Subcutaneous adipose tissue (tissue), 4 donors: ENCODE results near the gene GATA5. TPM values are rescaled to one million over a fixed set of nuclear protein-coding genes. Genes with fewer than 3 reads are reported as not detected.

Experiments used
- total RNA-seq, 4 donors: library from RNA; depleted of rRNA; stranded (reverse); fragments of >200 nt; gene quantifications; one replicate each; pipeline ENCODE4 v1.1.0, GENCODE V29; 2016
- TF ChIP-seq, protein P1 (sequence below): fragments of 450-650 bp; IDR thresholded peaks from one replicate; pipeline ENCODE4 v1.5.1; 2016; ENCODE audit warnings: low read depth, mild to moderate bottlenecking, control low read depth, antibody characterized with exemption, moderate library complexity

GATA5 gene
- total RNA-seq, 4 donors from 2014 or later: not detected

DNA sequence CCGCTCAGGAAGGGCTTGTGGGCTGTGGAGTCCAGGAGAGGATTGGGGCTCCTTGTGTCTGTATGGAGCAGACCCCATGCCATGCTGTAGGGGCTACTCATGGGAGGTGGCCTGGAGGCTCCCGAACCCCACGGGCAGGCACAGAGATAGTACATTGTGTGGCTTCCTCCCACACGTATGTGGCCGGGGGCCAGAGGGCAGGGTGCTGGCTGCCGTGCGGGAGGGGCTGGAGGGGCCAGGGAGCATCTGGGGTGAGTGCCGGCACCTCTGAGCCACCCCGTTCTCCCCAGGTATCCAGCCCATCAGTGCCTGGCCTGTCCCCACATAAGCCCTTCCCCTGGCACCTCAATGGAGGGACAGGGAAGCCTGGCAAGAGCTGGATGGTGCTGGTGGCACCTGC is 56.0 kb downstream of the GATA5 start:
- TF ChIP-seq, protein P1, sequence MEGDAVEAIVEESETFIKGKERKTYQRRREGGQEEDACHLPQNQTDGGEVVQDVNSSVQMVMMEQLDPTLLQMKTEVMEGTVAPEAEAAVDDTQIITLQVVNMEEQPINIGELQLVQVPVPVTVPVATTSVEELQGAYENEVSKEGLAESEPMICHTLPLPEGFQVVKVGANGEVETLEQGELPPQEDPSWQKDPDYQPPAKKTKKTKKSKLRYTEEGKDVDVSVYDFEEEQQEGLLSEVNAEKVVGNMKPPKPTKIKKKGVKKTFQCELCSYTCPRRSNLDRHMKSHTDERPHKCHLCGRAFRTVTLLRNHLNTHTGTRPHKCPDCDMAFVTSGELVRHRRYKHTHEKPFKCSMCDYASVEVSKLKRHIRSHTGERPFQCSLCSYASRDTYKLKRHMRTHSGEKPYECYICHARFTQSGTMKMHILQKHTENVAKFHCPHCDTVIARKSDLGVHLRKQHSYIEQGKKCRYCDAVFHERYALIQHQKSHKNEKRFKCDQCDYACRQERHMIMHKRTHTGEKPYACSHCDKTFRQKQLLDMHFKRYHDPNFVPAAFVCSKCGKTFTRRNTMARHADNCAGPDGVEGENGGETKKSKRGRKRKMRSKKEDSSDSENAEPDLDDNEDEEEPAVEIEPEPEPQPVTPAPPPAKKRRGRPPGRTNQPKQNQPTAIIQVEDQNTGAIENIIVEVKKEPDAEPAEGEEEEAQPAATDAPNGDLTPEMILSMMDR: no peak

DNA sequence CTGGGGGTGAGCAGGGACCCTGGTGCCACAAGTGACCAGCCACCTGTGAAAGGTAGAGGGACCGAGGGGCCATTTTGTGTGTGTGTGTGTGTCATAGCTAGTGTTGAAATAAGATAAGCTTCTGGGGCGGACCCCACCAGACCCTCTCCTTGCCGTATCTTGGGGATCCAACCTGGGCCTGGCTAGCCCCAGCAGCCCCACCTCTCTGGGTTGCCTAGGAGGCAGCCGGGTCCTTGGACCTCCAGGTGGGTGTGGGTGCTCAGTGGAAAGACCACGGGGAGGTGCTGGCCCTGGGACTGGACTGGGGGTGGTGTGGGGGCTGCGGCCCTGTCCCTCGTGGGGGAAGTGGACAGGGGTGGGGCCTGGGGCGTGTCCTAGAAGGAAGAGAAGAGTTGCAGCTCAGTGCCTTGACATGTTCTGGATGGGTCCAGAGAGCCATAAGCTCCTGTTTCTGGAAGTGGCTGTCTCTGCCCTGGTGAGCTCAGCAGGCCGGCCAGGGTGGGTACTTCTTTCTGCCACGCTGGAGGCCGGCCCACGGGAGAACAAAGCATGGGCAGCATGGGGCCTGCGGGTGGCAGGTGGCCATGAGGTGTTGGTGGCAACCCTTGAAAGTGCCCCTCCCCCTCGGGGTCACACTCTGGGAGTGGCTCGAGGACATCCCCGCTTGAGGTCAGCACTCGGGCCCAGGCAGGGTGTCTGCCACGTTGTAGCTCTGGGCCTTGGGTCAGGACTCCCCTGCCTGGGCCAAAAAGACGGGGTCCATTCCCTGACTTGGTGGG is 56.9 kb downstream of the GATA5 start:
- TF ChIP-seq, protein P1: no peak

DNA sequence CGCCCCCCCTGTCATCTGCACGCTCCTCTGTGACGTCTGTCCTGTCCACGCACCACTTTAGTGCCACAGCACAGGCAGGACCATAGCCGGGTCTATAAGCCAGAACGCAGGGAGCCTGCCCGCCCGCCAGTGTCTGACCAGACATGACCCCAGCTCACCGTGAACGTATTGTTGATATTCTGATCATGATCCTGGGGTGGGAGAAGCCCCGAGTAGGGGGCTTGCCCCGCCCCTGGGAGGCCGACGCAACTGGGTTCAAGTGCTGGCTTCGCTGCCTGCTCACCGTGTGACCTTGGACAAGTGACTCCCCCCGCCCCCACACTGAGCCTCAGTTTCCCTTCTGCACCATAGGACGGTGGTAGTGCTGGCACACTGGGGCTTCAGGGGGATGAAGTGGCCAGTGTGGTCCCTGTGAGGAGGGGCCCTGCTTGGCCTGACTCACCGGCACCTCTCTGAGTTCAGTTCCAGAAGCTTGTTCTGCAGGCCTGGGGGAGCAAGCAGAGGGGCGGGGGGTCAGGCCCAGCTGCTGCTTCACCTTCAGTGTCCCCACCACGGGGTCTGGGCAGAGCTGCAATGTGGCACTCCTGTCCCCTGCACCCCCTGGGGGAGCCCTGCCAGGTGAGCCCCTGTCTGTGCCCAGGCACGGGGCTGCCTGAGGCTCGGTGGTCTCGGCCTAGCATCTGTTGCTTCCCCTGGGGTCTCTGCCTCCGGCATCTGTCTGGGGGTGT is 57.6 kb downstream of the GATA5 start:
- TF ChIP-seq, protein P1: no peak

DNA sequence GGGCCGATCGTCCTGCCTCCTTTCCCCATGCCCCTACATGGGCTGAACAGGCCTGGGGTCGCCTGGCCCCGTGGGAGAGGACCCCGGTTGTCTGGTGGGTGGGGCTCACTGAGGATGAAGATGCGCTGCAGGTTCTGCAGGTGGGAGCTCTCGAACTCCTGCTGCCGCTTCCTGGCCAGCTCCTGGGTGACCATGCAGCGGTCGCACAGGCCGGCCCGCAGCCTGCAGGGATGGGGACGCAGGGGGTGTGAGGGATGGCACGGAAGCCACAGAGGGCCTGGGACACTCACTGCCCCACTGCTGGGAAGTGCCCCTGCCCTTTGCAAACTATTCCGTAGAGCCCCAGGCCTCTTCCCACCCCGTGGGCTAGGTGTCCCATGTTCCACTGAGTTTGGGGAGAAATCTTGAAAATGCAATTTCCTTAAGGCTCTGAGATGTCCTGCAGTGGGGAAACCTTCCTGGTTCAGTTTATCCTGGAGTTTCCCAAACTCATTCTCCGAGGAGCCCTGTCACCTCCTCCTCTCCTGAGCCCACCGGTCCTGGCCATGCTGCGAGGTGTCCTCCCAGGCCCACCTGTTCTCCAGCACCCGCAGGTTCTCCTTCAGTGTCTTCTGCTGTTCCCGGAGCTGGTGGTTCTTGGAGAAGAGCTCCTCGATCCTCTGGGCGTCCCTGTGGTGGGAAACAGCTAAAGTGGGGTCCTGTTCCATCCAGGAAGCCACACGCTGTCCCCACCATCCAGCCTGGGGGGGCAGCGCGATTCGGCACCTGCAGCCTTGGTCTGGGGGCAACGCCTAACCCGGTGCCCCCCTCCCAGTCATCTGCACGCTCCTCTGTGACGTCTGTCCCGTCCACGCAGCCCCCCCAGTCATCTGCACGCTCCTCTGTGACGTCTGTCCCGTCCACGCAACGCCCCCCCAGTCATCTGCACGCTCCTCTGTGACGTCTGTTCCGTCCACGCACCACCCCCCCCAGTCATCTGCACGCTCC is 58.9 kb downstream of the GATA5 start:
- TF ChIP-seq, protein P1: no peak

DNA sequence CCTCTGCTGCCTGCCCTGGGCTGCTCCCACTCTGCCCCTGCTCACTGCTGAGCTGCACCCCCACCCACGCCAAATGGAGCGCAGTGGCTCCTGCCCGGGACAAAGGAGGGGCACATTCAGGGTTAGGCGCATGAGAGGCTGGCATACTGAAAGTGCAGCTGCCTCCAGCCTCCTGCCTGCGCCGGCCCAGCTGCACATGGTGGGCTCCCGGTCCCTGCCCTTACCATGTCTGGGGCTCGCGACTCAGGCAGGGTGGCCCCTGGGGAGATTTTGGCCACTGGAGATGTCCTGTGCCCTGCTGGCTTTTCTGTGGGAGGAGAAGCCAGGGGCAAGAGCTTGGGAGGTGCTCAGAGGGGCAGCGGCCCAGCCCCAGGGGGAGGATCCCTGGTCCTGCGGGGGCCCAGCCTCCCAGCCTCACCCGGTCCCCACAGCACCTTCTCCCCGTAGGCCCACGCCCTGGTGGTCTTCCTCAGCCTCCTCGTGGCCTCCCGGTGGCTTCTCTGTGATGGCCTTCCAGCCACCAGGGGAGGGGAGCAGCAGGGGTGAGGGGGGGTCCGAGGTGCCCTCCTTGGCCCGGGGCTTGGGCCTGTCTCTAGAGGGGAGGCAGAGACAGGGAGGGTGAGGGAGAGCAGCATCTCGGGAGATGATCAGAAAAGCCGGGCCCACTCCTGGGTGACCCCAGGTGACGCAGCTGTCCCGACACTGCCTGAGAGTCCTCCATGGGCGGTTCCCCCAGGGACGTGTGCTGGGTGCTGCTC is 60.3 kb downstream of the GATA5 start:
- TF ChIP-seq, protein P1: no peak

DNA sequence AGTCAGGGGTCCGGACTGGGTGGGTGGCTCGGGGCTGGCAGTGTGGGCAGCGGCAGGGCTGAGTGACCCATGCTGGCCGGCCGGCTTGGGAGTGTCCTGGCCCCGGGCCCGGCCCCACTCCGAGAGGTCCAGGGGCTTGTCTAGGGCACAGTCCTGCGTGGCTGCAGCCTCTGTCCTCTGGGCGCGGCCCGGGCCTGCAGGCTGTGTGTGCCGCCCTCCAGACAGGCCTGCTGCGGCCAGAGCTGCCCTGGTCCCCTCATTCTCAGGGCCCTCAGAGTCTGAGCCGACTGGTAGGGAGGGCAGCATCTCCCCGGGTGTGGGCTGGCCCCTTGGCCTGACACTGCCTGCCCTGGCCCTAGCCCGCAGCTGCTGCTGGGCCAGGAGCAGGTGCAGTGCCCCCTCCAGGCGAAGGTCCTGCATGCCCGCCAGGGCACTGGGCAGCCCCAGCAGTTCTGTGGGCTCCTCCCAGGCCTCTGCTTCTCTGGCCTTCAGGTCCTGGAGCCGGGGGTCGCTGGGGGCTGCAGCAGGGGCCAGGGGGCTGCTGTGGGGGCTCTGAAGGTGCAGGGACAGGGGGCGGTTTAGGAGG is 61.8 kb downstream of the GATA5 start:
- TF ChIP-seq, protein P1: no peak
